SKM-1 treated with dmso at 0.1 percent for 144 hours (cell line): Measurements from ENCODE around the gene CACUL1.
"Not testable (repeated sequence)": the region's sequence is repeated elsewhere in the genome, so short reads cannot be mapped to it uniquely, and the experiment has no call there.

ENCODE experiments used
- DNase-seq: peaks from one replicate; lab custom pipeline; 2025; ENCODE audit not compliant: unreplicated experiment; lab: John Stamatoyannopoulos, UW

Gene CACUL1

DNA sequence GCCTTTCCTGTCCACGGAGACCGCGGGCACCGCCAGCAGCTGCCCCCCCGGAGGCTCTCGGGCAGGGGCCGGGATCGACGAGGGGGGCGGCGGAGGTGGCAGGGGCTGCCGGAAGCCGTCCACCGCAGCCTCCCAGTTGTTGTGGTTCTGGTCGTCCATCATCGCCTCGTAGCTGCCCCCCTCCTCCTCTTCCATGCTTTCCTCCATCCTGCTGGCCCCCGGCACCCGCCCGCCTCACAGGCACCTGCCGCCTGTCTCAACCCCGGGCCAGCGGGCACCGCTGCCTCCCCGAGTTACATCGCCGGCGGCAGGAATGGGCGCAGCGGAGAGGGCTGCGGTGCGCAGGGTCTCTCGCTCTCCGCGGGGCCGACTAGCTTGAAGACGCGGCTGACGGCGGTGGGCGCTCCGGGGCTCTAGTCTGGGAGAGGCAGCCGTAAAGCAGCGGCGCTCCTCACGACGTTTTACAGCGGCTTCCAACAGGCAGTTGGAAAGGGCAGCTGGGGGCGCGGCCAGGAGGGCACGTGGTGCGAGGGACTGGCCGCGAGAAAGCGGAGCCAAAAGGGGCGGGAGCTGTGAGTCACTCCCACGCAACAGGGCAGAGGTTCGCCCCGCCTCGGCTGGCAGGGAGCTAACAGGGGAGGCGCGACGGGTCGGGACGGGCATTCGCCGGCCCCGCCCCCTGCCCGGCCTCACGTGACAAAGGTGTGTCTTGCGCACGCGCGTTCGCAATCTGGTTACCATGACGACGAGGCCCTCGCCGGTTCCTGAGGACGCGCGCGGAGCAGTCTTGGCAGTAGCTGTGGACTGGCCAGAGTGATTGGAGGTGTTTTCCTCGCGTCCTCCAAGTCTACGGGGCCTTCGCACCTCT, at the start of gene CACUL1:
TSS of gene CACUL1 (minus strand) at position 415 of the 868 bp plus-strand sequence. CDS start at position 207, 208 bp downstream.
- peak; percentile 98 for DNase-seq

- DNase-seq = no peak
These were observed 49.5 kb upstream of the CACUL1 start for GRCh38 chr10:118804262-118804773.

DNA sequence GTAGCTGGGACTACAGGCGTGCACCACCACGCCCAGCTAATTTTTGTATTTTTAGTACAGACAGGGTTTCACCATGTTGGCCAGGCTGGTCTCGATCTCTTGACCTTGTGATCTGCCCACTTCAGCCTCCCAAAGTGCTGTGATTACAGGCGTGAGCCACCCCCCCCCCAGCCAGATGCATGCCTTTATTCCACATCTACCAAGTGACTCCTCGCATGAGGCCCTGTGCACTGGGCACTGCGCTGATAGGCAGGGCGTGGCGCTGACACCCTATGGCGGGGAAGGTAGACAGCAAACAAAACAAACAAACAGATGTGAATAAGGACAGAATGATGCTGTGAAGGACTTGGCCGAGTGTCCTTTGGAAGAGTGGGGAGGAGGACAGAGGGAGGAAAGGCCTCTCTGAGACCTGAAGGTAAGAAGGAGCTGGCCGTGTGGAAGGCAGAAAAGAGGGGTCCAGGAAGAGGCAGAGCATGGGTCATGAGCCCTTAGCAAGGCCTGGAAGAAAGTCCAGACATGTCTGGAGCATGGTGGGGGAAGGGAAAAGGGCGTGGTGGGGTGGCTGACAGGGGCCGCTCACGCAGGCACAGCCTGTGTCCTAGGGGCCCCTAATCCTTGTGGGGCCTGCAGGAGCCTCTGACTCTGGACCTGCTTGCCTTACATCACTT, 47.5 kb upstream of the CACUL1 start:
- no peak for DNase-seq

DNA sequence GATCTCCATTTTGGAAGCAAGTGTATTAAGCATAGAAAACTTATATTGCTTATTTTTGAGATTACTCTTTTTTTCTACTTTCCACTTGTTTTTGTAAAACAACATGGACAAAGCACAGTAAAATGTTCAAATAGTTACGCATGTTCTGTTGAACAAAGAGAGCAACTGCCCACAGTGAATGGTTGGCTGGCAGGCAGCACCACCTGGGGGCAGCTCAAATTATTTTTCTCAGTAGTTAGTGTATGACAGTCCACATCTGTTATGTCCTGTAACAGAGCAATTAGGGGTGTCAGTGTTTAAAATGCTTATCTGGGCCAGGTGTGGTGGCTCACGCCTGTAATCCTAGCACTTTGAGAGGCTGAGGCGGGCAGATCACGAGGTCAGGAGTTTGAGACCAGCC, 46.1 kb upstream of the CACUL1 start:
- peak; percentile 7 for DNase-seq

GRCh38 chr10:118799777-118800176, 45.0 kb upstream of the CACUL1 start:
- no peak for DNase-seq

DNA sequence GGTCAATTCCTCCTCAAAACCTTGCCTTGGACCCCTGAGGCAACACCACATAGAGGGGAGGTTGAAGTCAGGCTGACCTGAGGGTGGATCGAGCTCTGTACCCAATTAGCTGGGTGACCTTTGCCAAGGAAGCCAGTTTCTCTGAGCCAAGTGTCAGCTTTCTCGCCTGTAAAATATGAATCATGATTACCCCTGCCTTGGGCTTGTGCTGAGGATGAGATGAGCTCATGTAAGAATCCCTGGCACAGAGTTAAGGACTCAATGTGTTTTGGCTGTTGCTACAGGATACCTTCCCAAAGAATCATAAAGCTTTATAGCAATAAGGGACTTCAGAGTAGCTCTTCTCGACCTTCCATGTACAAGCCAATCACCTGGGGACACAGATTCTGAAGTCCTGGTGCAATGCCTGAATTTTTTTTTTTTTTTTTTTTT, 43.5 kb upstream of the CACUL1 start:
- no peak for DNase-seq

DNA sequence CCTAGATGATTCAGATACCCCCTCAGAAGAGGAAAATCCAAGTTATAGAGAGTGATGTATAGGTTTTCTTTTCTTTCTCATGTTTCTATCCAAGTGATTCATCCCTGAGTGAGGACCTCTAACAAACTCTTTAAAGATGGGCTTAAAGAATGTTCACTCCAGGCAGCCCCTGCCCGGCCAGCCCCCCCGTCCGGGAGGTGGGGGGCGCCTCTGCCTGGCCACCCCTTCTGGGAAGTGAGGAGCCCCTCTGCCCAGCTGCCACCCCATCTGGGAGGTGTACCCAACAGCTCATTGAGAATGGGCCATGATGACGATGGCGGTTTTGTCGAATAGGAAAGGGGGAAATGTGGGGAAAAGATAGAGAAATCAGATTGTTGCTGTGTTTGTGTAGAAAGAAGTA, 40.2 kb upstream of the CACUL1 start:
- DNase-seq = not testable (repeated sequence)

DNA sequence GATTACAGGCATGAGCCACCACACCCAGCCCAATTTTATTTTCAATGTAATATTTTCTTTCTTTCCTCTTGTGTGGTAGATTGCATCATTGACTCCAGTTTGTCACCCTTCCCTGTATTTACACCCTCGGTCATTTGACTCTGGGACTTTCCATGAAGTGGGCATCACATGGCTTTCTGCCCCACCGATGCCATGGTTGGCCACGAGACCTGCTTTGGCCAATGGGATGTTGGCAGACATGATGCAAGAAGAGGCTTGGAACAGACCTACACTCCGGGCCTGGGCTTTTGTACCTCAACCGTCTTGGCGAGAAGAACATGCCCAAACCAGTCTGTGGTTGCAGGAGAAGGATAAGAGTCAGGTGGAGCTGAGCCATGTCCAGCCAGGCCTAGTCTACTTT, 38.8 kb upstream of the CACUL1 start:
- DNase-seq = no peak

DNA sequence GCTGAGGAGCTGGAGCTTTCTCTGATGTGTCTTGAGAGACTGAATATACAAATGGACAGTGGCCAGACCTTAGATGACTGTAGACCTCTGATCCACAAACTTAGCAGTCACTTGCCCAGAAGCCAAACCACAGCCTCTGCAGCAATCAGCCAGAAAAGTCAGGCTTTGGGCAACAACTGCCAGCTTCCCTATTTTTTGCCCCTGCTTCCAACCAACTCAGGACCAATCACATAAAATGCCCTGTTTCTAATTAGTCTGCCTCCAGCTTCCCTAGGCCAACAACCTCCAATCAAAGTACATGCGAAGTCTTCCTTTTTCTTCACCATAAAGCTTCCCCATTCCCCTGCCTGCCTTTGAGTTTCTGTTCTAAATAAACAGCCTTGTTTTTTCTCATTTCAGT, 37.8 kb upstream of the CACUL1 start:
- DNase-seq = peak; percentile 97

GRCh38 chr10:118790058-118790457, 35.3 kb upstream of the CACUL1 start:
- no peak for DNase-seq

GRCh38 chr10:118785551-118785950, 30.8 kb upstream of the CACUL1 start:
- DNase-seq = no peak

DNA sequence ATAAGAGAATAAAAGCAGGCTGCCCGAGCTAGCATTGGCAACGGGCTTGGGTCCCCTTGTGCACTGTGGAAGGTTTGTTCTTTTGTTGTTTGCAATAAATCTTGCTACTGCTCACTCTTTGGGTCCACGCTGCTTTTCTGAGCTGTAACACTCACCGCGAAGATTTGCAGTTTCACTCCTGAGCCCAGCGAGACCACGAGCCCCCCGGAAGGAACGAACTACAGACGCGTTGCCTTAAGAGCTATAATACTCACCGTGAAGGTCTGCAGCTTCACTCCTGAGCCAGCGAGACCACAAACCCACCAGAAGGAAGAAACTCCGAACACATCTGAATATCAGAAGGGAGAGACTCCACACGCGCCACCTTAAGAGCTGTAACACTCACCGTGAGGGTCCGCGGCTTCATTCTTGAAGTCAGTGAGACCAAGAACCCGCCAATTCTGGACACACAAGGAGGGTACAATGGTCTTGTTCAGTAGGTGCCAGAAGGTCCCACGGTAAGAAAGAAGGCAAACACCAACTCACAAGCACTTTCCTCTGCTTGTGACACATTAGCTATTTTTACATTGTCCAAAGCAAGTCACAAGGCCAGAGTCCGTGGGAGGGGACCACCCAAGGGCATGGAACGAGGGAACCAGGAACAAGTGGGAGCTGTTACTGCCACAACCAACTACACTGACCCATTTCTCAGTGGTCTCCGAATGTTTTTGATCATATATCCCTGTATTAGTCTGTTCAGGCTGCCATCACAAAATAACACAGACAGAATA, 29.2 kb upstream of the CACUL1 start:
- no peak for DNase-seq

GRCh38 chr10:118782916-118783465, 28.2 kb upstream of the CACUL1 start:
- DNase-seq = not testable (repeated sequence)

DNA sequence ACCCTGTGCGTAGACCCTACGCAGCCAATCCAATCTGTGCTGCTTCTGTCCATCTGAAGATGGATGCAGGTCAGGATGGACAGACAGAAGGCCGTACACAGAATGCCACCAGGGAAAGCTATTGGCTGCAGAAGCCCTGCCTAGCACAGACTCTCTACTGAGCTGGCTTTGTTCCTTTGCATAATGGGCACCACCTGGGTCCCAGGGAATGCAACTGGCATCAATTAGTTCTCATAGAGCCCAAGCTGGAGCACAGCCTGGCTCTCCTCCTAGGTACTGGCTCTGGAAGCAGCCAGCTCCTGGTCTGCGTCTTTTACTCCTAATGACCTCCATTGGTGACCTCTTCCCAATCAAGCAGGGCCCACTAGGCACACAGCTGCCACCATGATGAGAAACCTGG, 26.8 kb upstream of the CACUL1 start:
- no peak for DNase-seq

GRCh38 chr10:118778727-118779126, 24.0 kb upstream of the CACUL1 start:
- DNase-seq = no peak

- DNase-seq = no peak
These were observed 22.2 kb upstream of the CACUL1 start for GRCh38 chr10:118776960-118777359.

- no peak for DNase-seq
These were observed 21.3 kb upstream of the CACUL1 start for GRCh38 chr10:118776033-118776432.

- DNase-seq = no peak
These were observed 20.7 kb upstream of the CACUL1 start for GRCh38 chr10:118775478-118775877.

GRCh38 chr10:118773041-118773440, 18.3 kb upstream of the CACUL1 start:
- DNase-seq = no peak

DNA sequence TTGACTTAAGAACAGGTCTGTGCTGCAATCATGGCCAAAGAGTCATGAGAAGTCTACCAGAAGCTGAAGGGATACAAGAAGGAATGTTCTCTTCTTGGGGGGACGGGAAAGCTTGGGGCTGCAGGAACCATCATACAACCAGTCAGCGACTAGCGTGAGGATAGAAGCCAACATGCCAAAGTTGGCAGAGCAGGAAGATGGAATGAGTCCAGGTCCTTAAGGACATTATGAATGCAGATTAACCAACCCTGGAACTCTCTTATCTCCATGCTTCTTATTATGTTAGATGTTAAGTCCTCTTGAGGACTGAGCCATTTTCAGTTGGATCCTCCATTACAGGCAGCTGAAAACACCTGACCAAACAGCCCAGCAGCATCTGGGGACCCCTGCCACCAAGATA, 17.2 kb upstream of the CACUL1 start:
- no peak for DNase-seq
